Stimulated activated CD8-positive, alpha-beta memory T cell treated with anti-CD3 and anti-CD28 coated beads, Interleukin-7, amount 100 ng/mL, for 24 hours (primary cell): ENCODE results near the gene EBF3.

Experiments used
- DNase-seq: peaks from one replicate; pipeline ENCODE4 v3.0.0-alpha.2; 2020; ENCODE audit warnings: low read depth

Gene EBF3

DNA sequence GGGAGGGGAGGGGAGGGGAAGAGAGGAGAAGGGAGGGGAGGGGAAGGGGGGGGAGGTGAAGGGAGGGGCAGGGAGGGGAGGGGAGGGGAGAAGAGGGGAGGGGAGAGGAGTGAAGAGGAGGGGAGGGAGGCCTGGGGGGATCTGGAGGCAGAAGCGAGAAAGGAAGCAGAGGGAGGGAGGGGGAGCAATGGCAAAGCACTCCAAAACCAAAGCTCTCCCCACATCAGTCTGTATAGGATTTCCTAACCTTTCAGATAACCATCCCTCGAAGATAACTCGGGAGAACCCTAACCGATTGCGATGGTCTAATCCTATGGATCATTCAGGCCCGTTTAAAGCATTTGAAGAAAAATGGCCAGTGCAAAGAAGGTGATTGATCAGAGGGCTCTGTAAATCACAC lies 19.0 kb downstream of the EBF3 start:
- DNase-seq = no peak

- no peak for DNase-seq
Measured at GRCh38 chr10:129944456-129944855, 19.6 kb downstream of the EBF3 start.

GRCh38 chr10:129942936-129943715 lies 20.9 kb downstream of the EBF3 start:
- DNase-seq = no peak

DNA sequence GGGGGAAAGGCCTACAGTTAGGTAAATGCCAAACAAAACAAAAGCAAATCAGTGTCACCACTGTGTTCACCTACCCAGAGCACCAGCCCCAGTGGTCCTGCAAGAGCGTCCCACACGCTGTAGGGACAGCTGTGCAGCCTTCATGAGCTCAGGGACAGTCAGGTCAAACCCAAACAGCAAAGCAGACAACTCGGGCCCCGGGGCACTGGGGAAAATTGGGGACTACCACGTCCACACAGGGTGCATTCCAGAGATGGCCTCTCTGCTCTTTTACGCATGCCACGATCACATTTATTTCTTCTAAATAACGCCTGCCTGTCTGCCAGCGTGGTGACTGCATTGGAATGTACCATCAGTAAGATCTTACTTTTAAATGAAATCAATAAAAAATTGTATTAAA lies 21.7 kb downstream of the EBF3 start:
- DNase-seq = no peak

- DNase-seq = no peak
Measured at GRCh38 chr10:129942019-129942277, 22.1 kb downstream of the EBF3 start.

GRCh38 chr10:129941199-129942018 lies 22.7 kb downstream of the EBF3 start:
- no peak for DNase-seq

DNA sequence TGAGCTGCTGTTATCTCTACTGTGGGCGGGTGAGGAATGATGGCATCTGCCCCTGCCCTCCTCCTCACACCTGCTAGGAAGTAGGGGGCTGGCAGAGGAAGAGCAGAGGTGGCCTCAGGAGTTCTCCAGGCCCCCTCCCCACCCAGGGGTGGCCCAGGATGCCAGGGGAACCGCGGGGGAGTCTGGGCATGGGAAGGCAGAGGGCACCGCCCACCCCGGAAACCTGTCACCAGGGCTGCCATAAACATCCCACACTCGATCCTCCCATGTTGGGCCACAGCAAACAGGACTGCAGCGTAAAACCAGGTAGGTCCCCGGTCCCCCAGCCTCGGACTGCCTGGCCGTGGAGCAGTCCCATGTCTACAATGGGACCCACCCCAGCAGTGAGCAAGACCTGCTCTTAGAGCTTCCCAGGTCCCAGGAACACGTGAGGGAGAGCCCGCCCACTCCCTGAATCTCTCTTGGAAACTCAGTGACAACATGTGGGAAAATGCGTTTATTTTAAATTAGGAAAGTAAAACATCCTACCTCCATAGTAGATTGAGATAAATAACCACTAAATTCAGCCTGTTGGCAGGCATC lies 23.4 kb downstream of the EBF3 start:
- no peak for DNase-seq

- DNase-seq = no peak
Measured at GRCh38 chr10:129939416-129940275, 24.4 kb downstream of the EBF3 start.

- no peak for DNase-seq
Measured at GRCh38 chr10:129938460-129938859, 25.6 kb downstream of the EBF3 start.

DNA sequence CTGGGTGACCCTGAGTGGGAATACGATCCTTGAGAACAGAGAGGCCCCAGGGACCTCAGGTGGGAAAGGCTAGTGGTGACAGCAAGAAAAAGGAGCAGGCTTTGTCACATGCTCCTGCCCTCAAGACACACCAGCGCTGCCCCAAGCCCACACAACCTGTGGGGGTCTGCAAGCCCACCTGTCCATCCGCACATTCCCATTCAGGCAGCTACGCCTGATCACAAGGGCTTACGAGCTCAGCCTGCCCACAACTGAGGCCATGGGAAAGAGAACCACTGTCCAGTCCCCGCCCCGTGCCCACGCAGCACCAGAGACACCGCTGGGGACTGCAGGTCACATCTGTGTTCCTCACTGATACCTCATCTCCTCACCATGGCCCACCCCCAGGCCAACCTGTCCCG lies 26.7 kb downstream of the EBF3 start:
- DNase-seq = no peak

DNA sequence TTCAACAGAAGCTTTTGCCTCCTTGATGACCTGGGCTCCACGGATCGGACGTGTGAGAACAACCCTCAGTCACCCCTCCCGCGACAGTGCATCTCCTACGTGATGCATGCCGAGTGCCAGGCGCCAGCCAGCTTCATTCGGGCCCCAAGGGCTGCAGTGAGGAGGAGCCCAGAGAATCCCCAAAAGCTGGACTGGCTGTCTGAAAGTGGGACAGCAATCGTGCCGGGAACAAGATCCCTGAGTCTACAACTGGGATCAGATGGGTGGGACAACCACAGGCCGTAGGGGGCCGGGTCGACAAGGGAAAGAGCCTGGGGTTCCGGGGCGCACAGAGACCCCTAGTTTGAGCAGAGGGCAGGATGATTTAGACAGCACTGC lies 27.2 kb downstream of the EBF3 start:
- no peak for DNase-seq

DNA sequence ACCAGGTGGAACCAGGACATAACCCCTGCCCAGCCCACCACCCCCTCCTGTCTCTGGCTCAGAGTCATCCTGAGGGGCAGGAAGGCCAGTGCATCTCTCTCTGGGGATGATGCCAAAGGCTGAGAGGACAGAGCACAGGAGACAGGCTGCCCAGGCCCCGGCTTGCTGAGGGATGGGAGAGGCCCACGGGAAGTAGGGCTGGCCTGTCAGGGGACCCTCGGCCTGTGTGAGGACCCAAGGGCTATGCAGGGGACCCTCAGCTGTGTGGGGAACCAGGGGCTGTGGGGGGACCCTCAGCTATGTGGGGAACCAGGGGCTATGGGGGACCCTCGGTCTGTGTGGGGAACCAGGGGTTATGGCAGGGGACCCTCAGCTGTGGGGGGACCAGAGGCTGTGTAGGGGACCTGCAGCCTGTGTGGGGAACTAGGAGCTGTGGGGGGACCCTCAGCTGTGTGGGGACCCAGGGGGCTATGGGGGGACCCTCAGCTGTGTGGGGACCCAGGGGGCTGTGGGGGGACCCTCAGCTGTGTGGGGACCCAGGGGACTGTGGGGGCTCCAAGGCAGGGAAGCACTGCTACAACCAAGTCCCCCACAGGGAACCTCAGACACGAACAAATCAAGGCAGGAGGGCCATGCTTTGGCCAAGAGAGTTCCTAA lies 27.7 kb downstream of the EBF3 start:
- DNase-seq = no peak

DNA sequence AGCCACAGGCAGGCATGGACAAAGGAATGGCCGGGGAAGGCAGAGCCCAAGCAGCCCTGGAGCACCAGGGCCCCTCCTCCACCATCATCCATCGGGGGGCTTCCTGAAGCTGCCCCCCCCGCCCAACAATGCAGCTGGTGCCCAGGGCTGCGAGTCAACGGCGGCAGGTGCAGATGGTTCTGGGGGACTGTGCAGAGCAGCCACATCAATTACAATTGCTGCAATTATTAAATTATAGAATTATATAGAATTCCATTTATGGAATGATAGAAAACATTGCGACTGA lies 28.3 kb downstream of the EBF3 start:
- DNase-seq = no peak

DNA sequence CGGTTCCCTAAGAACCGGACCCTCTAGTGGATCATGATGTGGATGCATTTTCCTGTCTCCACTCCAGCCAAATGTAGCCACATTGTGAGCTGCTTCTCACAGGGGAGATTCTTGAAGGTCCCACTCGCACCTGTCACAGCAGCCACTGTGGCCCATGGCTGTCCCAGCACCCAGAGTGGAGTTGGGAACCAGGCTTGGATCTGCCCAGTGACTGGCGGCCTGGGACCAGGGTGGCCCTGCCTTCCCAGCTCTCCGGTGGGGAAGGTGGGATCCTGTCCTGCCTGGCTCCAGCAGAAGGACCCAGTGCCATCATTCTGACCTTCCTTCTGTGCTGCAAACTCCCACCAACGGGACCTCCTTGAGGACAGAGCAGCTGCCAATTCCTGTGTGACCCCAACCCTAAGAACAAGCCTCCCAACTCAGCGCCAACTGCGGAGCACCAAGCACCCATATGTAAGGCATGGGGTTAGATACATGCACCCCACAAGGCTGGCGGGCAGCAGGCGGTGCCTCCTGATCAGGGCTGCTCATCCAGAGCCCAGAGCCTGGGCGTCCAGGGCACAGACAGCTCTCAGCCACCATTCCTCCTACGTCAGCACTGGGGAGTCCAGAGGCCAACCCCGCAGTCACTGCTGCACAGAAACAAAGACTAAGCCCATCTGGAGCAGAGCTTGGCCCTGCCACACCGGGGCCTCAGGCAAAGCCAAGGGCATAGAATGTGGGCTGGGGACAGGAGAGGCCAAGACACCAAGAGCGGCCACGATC lies 28.8 kb downstream of the EBF3 start:
- DNase-seq = no peak

- no peak for DNase-seq
Measured at GRCh38 chr10:129934196-129934925, 29.7 kb downstream of the EBF3 start.

DNA sequence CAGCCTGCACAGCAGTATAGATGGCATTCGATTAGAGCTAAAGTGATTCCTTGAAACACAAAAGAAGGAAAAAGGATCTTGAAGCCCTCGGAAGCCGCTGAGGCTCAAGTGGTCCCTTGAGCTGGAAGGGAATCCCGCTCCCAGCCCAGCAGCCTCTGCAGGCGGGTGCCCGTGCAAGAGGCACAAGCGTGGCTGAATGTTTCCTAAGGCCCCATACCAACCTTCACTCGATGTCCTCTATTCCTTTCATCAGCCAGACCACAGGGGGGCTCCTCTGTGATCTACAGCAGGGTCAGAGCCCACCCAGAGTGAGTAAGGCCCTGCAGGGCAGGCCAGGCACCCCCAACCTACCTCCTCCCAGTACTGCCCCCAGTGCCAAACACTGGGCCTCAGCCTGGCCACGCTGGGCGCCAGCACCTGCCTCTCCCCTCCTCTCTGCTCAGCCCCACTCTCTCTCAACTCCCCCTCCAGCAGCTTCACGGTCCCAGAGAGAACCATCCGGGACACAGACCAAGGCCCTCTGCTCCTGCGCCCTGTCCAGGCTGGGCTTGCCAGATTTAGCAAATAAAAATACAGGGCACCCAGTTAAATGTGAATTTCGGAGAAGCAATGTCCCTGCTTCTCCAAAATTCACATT lies 30.5 kb downstream of the EBF3 start:
- no peak for DNase-seq

DNA sequence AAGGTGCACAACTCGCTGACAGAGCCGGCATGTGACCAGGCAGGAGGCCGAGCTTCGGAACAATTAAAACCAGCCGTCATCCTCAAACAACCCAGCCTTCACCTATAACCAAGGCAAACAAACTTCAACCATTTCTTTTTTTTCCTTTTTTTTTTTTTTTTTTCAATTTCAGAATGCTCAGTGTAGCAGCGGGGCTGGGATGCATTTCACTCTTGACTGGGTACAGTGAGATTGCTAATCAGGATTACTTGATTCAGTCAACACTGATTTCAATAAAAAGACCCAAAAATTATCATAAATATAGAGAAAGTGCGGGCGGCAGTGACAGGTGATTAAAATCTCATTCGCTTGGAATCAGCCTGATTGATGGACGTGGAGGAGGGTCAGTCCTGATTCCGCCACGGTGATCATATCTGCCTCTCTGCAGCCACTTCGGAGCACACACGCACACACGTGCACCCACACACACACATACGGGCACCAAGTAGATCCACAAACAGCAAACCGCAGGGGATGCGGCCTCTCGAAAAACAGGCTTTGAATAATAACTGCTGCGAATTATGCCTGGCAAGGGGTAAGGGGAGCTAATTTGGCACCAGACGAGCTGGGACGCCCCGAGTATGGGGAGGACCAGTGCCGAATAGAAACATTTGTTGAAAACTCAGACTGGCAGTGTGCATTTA lies 31.2 kb downstream of the EBF3 start:
- no peak for DNase-seq

DNA sequence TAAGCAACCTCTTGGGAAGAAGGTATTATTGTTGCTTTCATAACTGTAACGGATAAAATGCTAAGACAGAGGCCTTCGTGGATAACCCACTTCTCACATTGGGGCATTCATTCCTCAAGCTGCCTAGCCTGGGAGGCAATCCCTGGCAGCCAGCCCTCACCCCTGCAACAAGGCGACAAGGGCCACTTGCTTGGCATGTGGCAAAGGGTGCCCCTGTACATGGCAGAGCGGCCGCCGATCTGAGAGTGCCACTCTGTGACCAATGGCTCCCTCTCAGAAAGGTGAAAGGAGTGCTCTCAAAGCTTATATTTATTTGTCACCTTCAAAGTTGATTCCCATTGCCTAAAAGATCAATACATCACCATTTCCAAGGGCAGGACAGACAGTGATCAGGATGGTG lies 31.9 kb downstream of the EBF3 start:
- DNase-seq = no peak
